Activated CD4-positive, CD25-positive, alpha-beta regulatory T cell treated with anti-CD3 and anti-CD28 coated beads, Interleukin-2, amount 50 U/mL, for 72 hours (primary cell): Measurements from ENCODE around the gene MYO18A.

ENCODE experiments used
- DNase-seq: peaks from one replicate; pipeline ENCODE4 v3.0.0; 2021

Gene MYO18A

GRCh38 chr17:29076722-29077121, 103.5 kb downstream of the MYO18A start:
- DNase-seq, result no peak

DNA sequence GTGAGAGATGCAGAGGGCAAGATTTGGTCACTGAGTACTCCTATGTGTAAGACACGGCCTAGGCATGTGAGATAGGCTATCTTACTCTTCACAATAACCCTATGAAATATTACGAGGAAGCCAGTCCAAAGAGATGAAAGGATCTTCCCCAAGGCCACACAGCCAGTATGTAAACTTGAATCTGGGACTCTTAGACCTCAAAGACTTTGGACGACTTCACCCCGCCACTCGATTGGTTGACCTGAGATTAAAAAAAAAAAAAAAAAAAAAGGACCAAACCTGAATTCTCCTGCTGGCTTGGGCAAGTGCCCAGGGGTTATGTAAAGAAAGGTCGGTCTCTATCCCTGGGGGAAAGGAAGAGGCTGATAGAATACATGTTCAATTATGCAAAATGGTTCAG, 104.1 kb downstream of the MYO18A start:
- DNase-seq, result no peak

DNA sequence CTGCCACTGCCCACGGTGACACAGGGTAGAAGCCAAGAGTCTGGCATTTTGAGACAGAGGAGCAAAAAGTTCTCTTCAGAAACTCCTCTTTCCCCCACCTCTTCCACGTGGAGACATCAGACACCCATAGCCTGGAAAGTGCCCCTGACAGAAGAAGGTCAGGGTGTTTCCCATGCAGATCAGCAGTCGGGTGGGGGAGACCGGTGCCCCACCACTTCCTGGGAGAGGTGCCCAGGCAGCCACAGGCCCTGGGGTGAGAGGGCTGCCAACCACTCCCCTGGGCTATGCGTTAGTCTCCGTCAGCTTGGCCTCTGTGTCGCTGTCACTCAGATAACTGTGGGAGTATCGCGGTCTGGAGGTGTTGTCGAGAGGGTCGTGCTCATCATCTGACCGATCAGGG, 105.7 kb downstream of the MYO18A start:
- no peak for DNase-seq

GRCh38 chr17:29073520-29073919, 106.7 kb downstream of the MYO18A start:
- no peak for DNase-seq

- no peak for DNase-seq
Measured at GRCh38 chr17:29073045-29073444, 107.2 kb downstream of the MYO18A start.

DNA sequence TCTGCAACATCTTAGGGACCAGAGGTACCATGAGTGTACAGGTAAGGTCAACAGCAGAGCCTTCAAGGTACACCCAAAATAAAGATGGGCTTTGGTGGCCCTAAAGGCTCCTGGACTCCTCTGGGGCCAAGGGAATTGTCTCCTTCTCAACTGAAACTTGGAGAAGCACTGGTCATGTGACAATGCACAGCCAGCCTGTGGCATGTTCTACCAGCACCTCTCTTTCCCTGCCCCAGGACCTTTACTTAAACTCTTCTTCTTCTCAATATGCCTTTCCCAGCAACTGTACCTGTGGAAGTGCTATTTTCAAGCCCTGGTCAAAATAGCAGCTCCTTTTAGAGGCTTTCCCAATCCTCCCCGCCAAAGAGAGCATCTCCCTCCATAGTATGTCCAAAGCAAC, 108.9 kb downstream of the MYO18A start:
- no peak for DNase-seq

GRCh38 chr17:29070781-29071180, 109.4 kb downstream of the MYO18A start:
- no peak for DNase-seq

DNA sequence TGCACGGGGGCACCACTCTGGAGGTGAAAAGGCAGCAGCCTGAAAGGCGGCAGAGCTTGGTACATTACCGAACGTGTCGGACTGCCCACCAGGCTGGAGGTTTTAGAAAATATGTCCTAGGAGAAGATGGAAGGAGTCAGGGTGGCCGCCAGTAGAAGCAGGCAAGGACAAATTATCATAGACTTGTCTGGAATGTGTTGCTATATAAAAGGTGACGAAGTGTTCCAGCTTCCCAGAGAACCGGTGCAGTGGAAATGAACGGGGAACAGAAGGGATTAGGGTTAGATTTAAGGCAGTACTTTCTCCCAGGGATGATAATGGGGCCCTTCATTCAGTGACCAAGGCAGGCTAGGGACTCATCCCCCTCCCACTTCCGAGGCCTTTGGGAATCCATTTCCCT, 109.9 kb downstream of the MYO18A start:
- DNase-seq, result no peak

DNA sequence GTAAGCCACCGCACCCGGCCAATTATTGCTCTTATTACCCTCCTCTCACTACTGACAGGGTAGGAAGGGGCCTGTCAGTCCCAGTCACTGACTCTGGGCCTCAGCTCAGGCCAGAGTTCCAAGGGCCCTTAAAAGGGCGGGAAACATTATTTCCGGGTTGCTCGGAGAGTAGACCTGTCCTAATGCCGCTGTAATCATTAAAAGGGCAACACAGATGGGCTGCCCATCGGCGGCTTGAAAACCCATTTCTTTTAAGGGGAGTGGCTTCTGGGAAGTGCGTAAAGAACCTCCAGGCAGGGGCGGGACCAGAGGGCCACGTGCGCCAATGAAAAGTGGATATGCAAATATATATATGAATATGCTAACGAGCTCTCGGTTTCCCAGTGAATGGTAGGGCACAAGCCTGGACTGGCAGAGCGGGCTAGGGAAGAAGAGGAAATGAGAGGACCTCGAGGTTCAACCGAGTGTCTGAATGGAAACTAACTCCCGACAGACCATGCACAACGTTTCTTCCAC, 110.6 kb downstream of the MYO18A start:
- no peak for DNase-seq

- DNase-seq, result no peak
Measured at GRCh38 chr17:29068818-29069217, 111.4 kb downstream of the MYO18A start.

DNA sequence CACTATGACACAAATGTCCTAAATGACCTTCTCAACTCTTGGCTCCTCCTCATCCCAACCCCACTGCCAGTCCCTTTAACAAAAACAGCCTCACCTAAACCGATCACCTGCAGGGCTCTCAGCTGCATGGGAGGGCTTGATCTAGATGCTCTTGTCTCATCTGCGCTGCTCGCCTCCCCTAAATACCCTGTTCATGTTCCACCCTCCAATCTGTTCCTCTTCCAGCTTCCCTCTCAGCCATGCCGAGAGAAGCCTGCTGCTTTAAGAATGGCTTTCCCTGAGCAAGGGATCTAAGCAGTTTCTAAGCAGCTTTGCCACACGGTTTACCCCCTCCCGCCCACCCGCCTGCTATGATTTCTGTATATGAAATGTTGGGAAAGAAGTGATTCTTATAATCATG, 113.6 kb downstream of the MYO18A start:
- no peak for DNase-seq

DNA sequence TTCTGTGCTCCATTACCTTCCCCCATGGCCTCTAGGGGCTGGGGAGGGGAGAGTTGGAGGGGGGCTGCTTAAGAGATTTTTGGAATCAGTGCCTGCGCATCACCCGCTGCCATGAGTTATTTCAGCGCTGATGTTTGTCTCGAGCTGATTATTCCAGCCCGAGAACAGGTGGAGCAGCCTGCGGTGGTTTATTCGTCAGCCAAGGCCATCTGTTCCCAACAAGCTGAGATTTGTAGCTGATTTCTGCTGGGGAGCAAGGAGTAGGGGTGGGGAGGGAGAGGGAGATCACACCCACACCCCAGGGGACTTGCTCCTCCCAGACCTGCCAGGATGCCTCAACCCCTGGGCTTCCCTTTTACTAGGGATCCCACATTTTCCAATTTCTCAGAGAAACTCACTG, 114.2 kb downstream of the MYO18A start:
- no peak for DNase-seq

DNA sequence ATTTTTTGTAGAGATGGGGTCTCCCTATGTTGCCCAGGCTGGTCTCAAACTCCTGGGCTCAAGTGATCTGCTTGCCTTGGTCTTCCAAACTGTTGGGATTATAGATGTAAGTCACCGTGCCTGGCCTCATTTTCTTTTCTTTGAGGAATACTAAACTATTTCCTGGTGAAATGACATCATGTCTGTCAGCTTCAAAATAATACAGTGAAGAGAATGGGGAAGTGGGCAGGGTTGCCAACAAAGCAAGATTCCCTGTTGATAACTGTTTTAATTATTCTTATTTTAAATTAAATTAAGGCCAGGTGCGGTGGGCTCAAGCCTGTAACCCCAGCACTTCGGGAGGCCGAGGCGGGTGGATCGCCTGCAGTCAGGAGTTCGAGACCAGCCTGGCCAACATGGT, 116.2 kb downstream of the MYO18A start:
- no peak for DNase-seq

GRCh38 chr17:29062215-29062614, 118.0 kb downstream of the MYO18A start:
- DNase-seq, result no peak

DNA sequence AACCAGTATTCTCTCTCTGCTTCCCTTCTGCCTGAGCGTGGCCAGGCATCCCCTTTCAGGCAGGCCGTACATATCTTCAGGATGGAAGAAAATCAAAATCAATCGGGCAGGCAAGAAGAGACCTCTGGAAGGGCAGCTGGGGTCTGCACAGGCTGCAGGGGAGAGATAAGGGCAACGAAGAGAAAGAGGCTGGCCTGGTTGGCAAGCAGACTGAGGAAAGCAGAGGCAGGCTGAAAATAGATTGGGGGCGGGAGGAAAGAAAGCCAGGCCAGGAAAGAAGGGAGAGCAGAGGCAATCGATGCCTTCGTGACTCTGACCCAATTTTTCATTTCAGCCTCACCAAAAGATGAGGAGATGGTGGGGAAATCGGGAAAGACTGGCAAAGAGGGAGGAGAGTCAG, 119.2 kb downstream of the MYO18A start:
- DNase-seq, result no peak

- DNase-seq, result no peak
Measured at GRCh38 chr17:29060475-29060874, 119.7 kb downstream of the MYO18A start.

DNA sequence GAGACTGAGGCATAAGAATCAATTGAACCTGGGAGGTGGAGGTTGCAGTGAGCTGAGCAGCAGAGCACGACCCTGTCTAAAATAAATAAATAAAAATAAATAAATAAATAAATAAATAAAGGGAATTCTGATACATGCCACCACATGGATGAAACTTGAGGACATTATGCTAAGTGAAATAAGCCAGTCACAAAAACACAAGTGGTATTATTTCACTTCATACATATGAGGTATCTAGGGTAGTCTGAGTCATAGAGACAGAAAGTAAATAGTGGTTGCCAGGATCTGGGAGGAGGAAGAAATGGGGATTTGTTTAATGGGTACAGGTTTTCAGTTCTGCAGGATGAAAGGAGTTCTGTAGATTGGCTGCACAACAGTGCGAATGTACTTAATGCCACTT, 120.9 kb downstream of the MYO18A start:
- DNase-seq, result no peak

GRCh38 chr17:29058391-29058790, 121.8 kb downstream of the MYO18A start:
- no peak for DNase-seq

DNA sequence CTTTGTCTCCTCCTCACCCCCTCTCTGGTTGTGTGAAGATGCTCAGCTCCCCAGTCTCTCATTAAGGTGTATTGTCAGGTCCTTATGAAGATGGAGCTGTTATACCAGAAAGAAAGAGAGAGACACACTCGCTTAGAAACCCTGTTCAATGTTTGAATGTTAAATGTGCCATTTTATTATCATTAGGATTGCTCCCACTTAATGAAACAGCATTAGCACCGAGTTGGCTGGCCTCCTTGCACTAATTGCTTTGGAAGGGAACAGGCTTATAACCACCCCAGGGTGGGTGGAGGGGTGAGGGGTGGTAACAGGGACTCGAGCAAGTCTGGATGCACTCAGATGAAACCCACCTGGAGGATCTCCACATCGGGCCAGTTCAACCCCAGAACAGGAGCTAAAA, 122.8 kb downstream of the MYO18A start:
- DNase-seq, result no peak

DNA sequence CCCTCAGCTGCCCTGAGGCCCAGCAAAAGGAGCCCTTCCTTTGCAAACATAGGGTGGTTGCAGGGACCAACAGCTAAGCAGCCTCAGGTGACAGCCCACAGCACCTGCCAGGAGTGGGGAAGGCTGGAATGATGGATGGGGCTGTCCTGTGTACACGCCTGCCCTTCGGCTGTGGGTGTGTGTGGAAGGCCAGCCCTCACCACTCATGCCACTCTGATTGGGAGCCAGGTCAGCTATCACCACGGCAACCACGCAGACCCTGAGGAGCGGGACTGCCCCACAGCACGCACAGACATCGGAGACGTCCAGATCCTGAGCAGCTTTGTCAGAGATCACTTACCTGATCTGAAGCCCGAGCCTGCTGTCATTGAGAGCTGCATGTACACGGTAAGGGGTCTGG, 125.4 kb downstream of the MYO18A start:
- DNase-seq, result no peak

- DNase-seq, result no peak
Measured at GRCh38 chr17:29051731-29052130, 128.5 kb downstream of the MYO18A start.

- DNase-seq, result no peak
Measured at GRCh38 chr17:29051194-29051593, 129.0 kb downstream of the MYO18A start.

- DNase-seq, result no peak
Measured at GRCh38 chr17:29050176-29050575, 130.0 kb downstream of the MYO18A start.

GRCh38 chr17:29049541-29050145, 130.6 kb downstream of the MYO18A start:
- no peak for DNase-seq
